GM13976 (cell line): Measurements from ENCODE around the gene UAP1.

Source experiments
- DNase-seq: peaks from one replicate; pipeline ENCODE4 v3.0.0; 2012; ENCODE audit warnings: low spot score
- CTCF ChIP-seq: IDR thresholded peaks from 2 replicates; pipeline ENCODE4 v1.5.1; 2012; ENCODE audit warnings: borderline replicate concordance, mild to moderate bottlenecking; ENCODE audit not compliant: insufficient read depth; ENCODE audit errors: extremely low read depth, missing control alignments, control extremely low read depth
- in situ Hi-C: fragments of 300-500 bp; cut with MboI; formaldehyde crosslinking; loops from one replicate; pipeline ENCODE4 v1.12.0; 2022; ENCODE audit warnings: low sequenced_read_pairs, mixed read lengths, inconsistent platforms; ENCODE audit not compliant: unreplicated experiment

The UAP1 gene

GRCh38 chr1:162537216-162537615 is 24.3 kb upstream of the UAP1 start:
- TF ChIP-seq CTCF, result no peak
- in situ Hi-C loops, result no loop called here
- DNase-seq, result no peak

GRCh38 chr1:162538815-162539431 is 22.6 kb upstream of the UAP1 start:
- DNase-seq, result no peak
- no peak for TF ChIP-seq CTCF
- in situ Hi-C loops, result no loop called here

GRCh38 chr1:162541619-162542141 is 19.8 kb upstream of the UAP1 start:
- TF ChIP-seq CTCF, result no peak
- in situ Hi-C loops, result no loop called here

GRCh38 chr1:162543228-162543627 is 18.3 kb upstream of the UAP1 start:
- no peak for TF ChIP-seq CTCF
- no peak for DNase-seq
- in situ Hi-C loops, result no loop called here

More at GRCh38 chr1:162541619-162542141, 19.8 kb upstream of the UAP1 start:
- DNase-seq, result no peak

GRCh38 chr1:162548170-162548569 is 13.4 kb upstream of the UAP1 start:
- in situ Hi-C loops, result no loop called here
- TF ChIP-seq CTCF, result no peak
- DNase-seq, result no peak

GRCh38 chr1:162549001-162549400 is 12.5 kb upstream of the UAP1 start:
- TF ChIP-seq CTCF, result no peak
- in situ Hi-C loops, result no loop called here
- DNase-seq, result no peak
